ENCODE measurements around the gene APOE.
A peak's percentile ranks its signal among the peaks of the same experiment; 100 is the strongest.
"Not testable (repeated sequence)": the region's sequence is repeated elsewhere in the genome, so short reads cannot be mapped to it uniquely, and the experiment has no call there.

APOE gene

DNA sequence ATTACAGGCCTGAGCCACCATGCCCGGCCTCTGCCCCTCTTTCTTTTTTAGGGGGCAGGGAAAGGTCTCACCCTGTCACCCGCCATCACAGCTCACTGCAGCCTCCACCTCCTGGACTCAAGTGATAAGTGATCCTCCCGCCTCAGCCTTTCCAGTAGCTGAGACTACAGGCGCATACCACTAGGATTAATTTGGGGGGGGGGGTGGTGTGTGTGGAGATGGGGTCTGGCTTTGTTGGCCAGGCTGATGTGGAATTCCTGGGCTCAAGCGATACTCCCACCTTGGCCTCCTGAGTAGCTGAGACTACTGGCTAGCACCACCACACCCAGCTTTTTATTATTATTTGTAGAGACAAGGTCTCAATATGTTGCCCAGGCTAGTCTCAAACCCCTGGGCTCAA lies 4.2 kb downstream of the APOE start:
- TF ChIP-seq, protein P1, sequence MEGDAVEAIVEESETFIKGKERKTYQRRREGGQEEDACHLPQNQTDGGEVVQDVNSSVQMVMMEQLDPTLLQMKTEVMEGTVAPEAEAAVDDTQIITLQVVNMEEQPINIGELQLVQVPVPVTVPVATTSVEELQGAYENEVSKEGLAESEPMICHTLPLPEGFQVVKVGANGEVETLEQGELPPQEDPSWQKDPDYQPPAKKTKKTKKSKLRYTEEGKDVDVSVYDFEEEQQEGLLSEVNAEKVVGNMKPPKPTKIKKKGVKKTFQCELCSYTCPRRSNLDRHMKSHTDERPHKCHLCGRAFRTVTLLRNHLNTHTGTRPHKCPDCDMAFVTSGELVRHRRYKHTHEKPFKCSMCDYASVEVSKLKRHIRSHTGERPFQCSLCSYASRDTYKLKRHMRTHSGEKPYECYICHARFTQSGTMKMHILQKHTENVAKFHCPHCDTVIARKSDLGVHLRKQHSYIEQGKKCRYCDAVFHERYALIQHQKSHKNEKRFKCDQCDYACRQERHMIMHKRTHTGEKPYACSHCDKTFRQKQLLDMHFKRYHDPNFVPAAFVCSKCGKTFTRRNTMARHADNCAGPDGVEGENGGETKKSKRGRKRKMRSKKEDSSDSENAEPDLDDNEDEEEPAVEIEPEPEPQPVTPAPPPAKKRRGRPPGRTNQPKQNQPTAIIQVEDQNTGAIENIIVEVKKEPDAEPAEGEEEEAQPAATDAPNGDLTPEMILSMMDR (IDR thresholded peaks at IDR 0.05; ENCODE audit: low read depth, low read length, missing control alignments) = no peak

DNA sequence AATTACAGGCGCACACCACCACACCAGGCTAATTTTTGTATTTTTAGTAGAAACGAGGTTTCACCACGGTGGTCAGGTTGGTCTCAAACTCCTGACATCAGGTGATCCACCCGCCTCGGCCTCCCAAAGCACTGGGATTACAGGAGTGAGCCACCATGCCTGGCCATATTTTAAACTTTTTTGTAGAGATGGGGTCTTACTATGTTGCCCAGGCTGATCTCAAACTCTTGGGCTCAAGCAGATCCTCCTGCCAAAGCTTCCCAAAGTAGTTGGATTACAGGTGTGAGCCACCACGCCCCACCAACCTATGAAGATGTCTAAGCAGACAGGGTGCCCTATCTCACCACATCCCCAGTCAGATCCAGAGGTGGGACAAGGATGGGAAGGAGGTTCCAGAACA lies 6.3 kb downstream of the APOE start:
- not testable (repeated sequence) for H3K4me3 ChIP-seq (replicated peaks; ENCODE audit: low read depth, low read length); DNase-seq (ENCODE audit: extremely low read depth, low read depth)

More for the DNA sequence above, 4.2 kb downstream of the APOE start:
- H3K4me3 ChIP-seq (replicated peaks; ENCODE audit: low read depth, low read length) = no peak overlapping the region
- no peak for DNase-seq (ENCODE audit: extremely low read depth, low read depth)

DNA sequence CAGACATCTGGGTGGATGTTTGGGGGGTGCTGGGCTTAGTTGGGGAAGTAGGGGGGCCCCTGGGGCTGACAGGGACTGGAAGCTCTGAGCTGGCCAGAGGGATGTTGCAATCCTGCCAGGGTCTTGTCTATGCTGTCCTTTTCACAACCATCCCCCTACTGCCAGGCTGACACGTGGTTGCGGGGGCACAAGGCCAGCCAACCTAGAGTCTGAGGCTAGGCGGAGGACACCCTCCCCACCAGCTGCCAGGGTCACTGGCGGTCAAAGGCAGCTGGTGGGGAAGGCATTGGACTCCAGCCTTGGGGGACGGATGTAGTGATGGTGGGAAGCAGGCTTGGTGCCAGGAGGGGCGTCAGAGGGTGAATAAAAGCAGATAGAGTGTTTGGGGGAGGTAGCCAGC lies 7.3 kb downstream of the APOE start:
- no peak for DNase-seq (ENCODE audit: extremely low read depth, low read depth)
- TF ChIP-seq, protein P1 (IDR thresholded peaks at IDR 0.05; ENCODE audit: low read depth, low read length, missing control alignments) = no peak

DNA sequence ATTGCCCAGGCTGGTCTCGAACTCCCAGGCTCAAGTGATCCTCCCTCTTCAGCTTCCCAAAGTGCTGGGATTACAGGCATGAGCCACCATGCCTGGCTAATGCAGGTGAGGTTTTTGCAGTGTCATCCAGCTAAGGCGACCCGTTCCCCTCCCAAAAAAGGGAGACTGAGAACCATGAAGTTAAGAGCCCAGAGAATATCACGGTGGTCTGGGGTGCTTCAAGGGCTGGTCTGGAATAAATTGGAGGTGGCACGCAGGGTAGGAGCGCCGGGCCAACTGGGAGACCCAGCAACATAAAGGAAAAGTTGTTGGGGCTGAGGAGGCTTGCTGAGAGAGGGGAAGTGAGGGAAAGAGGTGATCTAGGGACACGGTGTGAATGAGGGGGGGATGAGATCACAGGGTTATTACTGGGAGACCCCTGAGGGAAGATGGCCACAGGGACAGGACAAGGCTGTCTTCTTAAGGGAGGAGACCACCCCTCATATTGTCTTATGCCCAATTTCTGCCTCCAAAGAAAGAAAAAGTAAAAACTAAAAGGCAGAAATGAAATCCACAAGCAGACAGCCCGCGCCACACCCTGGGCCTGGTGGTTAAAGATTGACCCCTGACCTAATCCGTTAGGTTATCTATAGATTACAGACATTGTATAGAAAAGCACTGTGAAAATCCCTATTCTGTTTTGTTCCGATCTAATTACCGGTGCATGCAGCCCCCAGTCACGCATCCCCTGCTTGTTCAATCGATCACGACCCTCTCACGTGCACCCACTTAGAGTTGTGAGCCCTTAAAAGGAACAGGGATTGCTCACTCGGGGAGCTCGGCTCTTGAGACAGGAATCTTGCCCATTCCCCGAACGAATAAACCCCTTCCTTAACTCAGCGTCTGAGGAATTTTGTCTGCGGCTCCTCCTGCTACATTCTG lies 8.2 kb downstream of the APOE start:
- DNase-seq (ENCODE audit: extremely low read depth, low read depth) = not testable (repeated sequence)
- H3K4me3 ChIP-seq (replicated peaks; ENCODE audit: low read depth, low read length) = peak overlapping the region; percentile 50

More for the DNA sequence above, 7.3 kb downstream of the APOE start:
- no peak overlapping the region for H3K4me3 ChIP-seq (replicated peaks; ENCODE audit: low read depth, low read length)

DNA sequence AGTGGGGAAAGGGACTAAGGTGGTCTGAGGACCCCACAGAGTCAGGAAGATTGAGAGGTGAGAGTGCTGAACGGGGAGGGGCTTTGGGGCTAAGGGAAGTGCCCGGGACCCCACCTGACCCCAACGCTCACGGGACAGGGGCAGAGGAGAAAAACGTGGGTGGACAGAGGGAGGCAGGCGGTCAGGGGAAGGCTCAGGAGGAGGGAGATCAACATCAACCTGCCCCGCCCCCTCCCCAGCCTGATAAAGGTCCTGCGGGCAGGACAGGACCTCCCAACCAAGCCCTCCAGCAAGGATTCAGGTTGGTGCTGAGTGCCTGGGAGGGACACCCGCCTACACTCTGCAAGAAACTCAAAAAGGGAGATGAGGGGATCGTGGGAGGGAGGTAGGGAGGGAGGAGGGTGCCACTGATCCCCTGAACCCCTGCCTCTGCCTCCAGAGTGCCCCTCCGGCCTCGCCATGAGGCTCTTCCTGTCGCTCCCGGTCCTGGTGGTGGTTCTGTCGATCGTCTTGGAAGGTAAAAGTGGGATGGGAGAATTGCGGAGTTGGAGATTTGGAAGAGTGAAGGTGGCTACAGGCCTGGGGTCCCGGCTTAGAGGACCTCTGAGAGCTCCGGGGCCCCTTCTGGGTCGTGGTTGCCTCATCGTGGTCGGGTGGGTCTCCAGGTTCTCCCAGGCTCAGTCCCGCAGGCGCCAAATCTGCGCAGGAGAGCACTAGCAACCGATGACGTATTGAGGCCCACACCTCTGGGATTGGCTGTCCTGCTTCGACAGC lies 9.0 kb downstream of the APOE start, which contains the start of gene APOC1:
Gene APOC1, plus strand, starts transcription at position 176 of the 774 bp plus-strand sequence. Its CDS starts 284 bp downstream, at position 460.
- H3K4me3 ChIP-seq (replicated peaks; ENCODE audit: low read depth, low read length) = peak within 1 kb of the TSS; percentile 50
- DNase-seq (ENCODE audit: extremely low read depth, low read depth) = peak; percentile 77

DNA sequence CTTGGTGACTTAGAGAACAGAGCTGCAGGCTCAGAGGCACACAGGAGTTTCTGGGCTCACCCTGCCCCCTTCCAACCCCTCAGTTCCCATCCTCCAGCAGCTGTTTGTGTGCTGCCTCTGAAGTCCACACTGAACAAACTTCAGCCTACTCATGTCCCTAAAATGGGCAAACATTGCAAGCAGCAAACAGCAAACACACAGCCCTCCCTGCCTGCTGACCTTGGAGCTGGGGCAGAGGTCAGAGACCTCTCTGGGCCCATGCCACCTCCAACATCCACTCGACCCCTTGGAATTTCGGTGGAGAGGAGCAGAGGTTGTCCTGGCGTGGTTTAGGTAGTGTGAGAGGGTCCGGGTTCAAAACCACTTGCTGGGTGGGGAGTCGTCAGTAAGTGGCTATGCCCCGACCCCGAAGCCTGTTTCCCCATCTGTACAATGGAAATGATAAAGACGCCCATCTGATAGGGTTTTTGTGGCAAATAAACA lies 18.7 kb downstream of the APOE start:
- no peak for DNase-seq (ENCODE audit: extremely low read depth, low read depth)
- TF ChIP-seq, protein P1 (IDR thresholded peaks at IDR 0.05; ENCODE audit: low read depth, low read length, missing control alignments) = no peak

DNA sequence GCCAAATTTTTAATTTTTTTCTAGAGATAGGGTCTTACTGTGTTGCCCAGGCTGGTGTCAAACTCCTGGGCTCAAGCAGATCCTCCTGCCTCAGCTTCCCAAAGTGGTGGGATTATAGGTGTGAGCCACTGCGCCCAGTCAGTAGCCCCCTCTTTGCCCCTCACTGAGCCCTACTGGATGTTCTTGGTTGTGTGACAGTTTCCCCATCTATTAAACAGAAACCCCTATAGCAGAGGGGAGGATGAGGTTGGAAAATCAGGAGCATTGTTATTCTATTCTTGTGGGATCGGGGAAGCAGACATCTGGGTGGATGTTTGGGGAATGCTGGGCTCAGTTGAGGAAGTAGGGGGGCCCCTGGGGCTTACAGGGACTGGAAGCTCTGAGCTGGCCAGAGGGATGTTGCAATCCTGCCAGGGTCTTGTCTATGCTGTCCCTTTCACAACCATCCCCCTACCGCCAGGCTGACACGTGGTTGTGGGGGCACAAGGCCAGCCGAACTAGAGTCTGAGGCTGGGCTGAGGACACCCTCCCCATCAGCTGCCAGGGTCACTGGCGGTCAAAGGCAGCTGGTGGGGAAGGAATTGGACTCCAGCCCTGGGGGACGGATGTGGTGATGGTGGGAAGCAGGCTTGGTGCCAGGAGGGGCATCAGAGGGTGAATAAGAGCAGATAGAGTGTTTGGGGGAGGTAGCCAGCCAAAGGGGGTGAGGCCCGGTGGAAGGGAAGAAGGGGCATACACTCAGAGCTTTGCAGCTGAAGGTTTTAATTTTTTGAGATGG lies 19.7 kb downstream of the APOE start:
- no peak overlapping the region for H3K4me3 ChIP-seq (replicated peaks; ENCODE audit: low read depth, low read length)
- DNase-seq (ENCODE audit: extremely low read depth, low read depth) = no peak
- TF ChIP-seq, protein P1 (IDR thresholded peaks at IDR 0.05; ENCODE audit: low read depth, low read length, missing control alignments) = no peak

More for the DNA sequence above, 18.7 kb downstream of the APOE start:
- no peak overlapping the region for H3K4me3 ChIP-seq (replicated peaks; ENCODE audit: low read depth, low read length)

DNA sequence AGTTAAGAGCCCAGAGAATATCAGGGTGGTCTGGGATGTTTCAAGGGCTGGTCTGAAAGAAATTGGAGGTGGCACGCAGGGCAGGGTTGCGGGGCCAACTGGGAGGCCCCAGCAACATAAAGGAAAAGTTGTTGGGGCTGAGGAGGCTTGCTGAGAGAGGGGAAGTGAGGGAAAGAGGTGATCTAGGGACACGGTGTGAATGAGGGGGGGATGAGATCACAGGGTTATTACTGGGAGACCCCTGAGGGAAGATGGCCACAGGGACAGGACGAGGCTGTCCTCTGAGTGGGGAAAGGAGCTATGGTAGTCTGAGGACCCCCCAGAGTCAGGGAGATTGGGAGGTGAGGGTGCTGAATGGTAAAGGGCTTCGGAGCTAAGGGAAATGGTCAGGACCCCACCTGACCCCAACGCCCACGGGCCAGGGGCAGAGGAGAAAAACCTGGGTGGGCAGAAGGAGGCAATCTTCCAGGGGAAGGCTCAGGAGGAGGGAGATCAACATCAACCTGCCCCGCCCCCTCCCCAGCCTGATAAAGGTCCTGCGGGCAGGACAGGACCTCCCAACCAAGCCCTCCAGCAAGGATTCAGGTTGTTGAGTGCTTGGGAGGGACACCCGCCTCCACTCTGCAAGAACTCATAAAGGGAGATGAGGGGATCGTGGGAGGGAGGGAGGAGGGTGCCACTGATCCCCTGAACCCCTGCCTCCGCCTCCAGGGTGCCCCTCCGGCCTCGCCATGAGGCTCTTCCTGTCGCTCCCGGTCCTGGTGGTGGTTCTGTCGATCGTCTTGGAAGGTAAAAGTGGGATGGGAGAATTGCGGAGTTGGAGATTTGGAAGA lies 20.9 kb downstream of the APOE start:
- not testable (repeated sequence) for DNase-seq (ENCODE audit: extremely low read depth, low read depth); H3K4me3 ChIP-seq (replicated peaks; ENCODE audit: low read depth, low read length)

Data from HFF-Myc (cell line).